ENCODE data around the gene C11orf42.

DNA sequence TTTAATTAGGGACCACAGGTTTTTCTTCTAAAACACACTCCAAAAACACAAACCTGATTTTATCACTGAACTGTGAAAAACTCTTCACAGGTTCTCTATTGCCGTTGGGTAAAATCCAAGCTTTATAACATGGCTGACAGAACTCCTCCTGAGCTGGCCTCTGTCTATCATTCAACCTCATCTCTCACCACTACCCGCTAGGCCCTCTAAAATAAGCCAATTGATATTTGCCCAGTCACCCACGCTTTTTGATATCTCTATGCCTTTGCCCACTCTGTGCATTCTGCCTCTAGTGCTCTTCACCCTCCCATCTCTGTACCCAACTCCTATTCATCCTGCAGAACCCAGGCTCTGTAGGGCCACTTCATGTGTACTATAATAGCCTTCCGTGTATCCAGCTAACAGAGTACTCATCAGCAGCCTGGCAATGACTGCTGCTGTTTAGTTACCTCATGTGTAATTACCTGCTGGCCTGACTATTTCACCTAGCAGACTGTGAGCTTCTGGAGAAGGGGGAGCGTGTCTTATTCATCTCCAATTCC is 32.5 kb downstream of the C11orf42 start:
- TF ChIP-seq, protein P1, sequence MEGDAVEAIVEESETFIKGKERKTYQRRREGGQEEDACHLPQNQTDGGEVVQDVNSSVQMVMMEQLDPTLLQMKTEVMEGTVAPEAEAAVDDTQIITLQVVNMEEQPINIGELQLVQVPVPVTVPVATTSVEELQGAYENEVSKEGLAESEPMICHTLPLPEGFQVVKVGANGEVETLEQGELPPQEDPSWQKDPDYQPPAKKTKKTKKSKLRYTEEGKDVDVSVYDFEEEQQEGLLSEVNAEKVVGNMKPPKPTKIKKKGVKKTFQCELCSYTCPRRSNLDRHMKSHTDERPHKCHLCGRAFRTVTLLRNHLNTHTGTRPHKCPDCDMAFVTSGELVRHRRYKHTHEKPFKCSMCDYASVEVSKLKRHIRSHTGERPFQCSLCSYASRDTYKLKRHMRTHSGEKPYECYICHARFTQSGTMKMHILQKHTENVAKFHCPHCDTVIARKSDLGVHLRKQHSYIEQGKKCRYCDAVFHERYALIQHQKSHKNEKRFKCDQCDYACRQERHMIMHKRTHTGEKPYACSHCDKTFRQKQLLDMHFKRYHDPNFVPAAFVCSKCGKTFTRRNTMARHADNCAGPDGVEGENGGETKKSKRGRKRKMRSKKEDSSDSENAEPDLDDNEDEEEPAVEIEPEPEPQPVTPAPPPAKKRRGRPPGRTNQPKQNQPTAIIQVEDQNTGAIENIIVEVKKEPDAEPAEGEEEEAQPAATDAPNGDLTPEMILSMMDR (IDR thresholded peaks at IDR 0.05), result no peak
- no peak for TF ChIP-seq POLR2A (IDR thresholded peaks at IDR 0.05)
